IPS DF 6.9 (cell line): Measurements from ENCODE around the gene UBE2F.
"Not testable (repeated sequence)": the region's sequence is repeated elsewhere in the genome, so short reads cannot be mapped to it uniquely, and the experiment has no call there.

Experiments
- DNase-seq: peaks from one replicate; pipeline ENCODE4 v3.0.0-alpha.2; 2013; ENCODE audit warnings: low read depth, low spot score
- H3K27ac ChIP-seq: one replicate; pipeline ENCODE4 v1.5.1; 2013; ENCODE audit warnings: low read length, control low read depth
- H3K27me3 ChIP-seq: 2 replicates; pipeline ENCODE4 v1.6.1; 2013; ENCODE audit warnings: mild to moderate bottlenecking, low read length; ENCODE audit not compliant: control insufficient read depth, insufficient read depth
- H3K36me3 ChIP-seq: 2 replicates; pipeline ENCODE4 v1.6.1; 2013; ENCODE audit warnings: low read length; ENCODE audit not compliant: control insufficient read depth, insufficient read depth
- H3K4me1 ChIP-seq: 2 replicates; pipeline ENCODE4 v1.6.1; 2013; ENCODE audit warnings: low read length; ENCODE audit not compliant: control insufficient read depth, insufficient read depth
- H3K4me3 ChIP-seq: 2 replicates; pipeline ENCODE4 v1.5.1; 2013; ENCODE audit warnings: mild to moderate bottlenecking, low read length
- H3K9me3 ChIP-seq: 2 replicates; pipeline ENCODE4 v1.6.1; 2013; ENCODE audit warnings: low read length, inconsistent platforms; ENCODE audit not compliant: control insufficient read depth, insufficient read depth
- WGBS: extraction: QIAGEN DNeasy Blood & Tissue Kit; methylation state at CpG from one replicate; pipeline ENCODE4 v1.1.7; 2013; ENCODE audit warnings: mixed read lengths, missing lambda C conversion rate; ENCODE audit not compliant: insufficient read length, insufficient coverage; 5-methylcytosine and 5-hydroxymethylcytosine counted together

The UBE2F gene

DNA sequence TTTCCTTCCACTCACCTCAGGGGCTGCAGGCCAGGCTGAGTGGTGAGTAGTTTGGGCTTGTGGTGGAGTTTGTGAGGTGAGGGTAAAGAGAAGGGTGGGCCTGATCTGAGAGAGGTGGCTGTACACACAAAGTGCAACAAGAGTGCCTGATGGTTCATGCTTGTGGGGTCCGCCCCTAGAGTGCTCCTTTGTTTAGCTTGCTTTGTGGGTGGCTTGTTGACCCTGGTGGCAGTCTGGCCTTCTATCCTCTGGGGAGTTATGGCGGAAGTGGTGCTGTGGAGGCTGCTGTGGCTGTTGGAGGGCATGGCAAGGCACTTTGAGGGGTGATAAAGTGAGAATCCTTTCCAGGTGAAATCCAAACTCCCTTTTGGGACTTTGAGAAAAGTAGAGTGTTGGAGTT, 10.6 kb downstream of the UBE2F start:
- no peaks in the 10 kb centered on the region for H3K4me1 ChIP-seq
- WGBS = no CpG with 5 or more reads among the region's 2 CpGs
- no peak overlapping the region for H3K4me3 ChIP-seq
- no peaks in the 10 kb centered on the region for H3K9me3 ChIP-seq
- H3K36me3 ChIP-seq = no peaks in the 10 kb centered on the region; the same call in 1 of the 2 replicates
- DNase-seq = no peak
- no peaks in the 10 kb centered on the region for H3K27me3 ChIP-seq
- H3K27ac ChIP-seq = no peak overlapping the region

DNA sequence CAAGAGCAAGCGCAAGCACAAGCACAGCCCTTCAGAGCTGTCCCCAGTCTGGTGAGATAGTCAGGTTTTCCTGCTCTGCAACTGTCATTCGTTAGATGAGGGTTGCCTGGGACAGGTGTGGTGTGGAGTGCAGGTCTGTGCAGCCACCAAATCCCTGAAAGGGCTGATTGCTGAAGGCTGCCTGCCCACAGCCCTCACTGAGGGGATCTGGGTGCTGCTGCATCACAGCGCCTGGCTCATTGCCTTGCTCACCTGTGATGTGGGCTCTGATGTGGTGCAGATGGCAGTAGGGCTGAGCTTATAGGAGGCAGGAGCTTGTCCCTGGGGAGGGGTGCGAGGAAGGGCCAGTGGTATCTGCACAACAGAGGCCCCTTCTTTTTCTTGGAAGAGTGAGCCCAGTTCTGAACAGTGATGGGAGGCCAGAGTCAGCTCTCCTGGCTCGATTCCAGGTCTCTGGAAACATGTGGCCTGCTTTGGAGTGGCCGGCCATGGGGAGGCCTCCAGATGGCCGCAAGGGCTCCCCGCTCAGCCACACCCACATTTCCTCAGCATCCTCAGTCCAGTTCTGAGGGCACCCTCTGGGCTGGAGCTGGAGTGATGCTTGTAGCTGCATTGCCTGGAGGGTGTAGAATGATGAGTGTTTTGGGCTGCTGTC, 11.4 kb downstream of the UBE2F start:
- H3K36me3 ChIP-seq = no peaks in the 10 kb centered on the region; the same call in 1 of the 2 replicates
- DNase-seq = no peak
- H3K4me1 ChIP-seq = no peaks in the 10 kb centered on the region
- H3K27me3 ChIP-seq = no peaks in the 10 kb centered on the region
- WGBS = no CpG with 5 or more reads among the region's 8 CpGs
- H3K4me3 ChIP-seq = no peak overlapping the region
- no peak overlapping the region for H3K27ac ChIP-seq
- H3K9me3 ChIP-seq = no peaks in the 10 kb centered on the region

DNA sequence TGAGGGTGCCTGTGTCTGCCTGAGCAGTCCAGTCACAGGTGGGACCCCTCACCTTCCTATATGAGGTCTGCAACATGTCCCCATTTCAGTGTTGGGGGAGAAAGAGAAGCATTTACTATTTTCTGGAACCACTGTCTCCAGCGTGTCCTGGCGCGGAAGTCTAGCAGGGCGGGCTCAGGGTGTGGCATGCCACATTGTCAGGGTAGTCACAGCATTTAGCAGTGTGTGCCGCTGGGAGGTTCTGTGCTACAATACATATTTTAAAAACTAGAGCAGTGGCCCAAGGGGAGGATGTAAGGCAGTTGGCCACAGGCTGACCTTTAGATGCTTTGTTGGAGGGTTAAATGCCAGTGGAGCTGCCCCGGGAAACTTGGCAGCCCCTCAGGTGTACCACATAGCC, 12.5 kb downstream of the UBE2F start:
- no peaks in the 10 kb centered on the region for H3K27me3 ChIP-seq
- H3K4me1 ChIP-seq = no peaks in the 10 kb centered on the region

DNA sequence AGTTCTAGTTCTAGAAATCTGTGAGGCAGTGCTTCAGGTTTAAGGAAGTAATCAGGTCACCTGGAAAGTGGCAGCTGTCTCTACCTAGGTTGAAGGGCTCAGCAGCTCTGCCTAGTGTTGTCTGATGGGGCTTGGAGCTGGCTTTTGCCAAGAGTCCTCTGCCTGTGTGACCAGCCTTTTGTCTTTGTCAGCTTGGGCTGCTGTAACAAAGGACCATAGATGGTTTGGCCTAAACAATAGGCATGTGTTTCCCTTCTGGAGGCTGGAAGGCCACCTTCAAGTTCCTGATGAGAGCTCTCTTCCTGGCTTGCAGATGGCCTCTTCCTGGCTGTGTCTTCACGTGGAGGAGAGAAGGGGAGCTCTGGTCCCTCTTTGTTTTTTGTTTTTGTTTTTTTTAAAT, 13.3 kb downstream of the UBE2F start:
- Histone ChIP-seq H3K36me3 (no peaks in the 10 kb centered on the region; the same call in 1 of the 2 replicates), H3K4me3 (no peak overlapping the region), H3K4me1 (no peaks in the 10 kb centered on the region), H3K27ac (no peak overlapping the region), H3K27me3 (no peaks in the 10 kb centered on the region), H3K9me3 (no peaks in the 10 kb centered on the region)
- no peak for DNase-seq
- WGBS = no CpG with 5 or more reads among the region's 1 CpG

More for the DNA sequence above, 12.5 kb downstream of the UBE2F start:
- Histone ChIP-seq H3K36me3 (no peaks in the 10 kb centered on the region; the same call in 1 of the 2 replicates), H3K9me3 (no peaks in the 10 kb centered on the region), H3K27ac (no peak overlapping the region), H3K4me3 (no peak overlapping the region)
- no peak for DNase-seq
- WGBS = no CpG with 5 or more reads among the region's 6 CpGs

DNA sequence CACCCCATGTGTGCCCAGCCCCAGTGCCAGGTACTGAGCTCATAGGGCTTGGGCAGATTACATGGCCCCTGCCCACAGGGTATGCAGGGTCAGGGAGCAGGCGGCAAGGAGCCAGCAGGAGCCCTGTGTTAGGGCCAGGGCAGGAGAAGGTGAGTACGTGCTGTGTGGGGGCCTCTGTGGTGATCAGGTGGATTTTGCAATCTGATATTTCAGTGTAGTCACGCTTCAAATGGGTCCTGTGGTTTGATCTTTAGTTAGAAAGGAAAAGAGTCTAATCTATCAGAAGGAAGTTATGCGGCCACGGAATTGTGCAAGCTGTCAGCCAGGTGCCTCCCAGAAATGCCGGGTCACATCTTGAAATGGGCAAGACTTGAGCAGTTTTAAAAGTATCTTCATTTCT, 13.9 kb downstream of the UBE2F start:
- Histone ChIP-seq H3K27ac (no peak overlapping the region), H3K36me3 (no peaks in the 10 kb centered on the region), H3K27me3 (no peaks in the 10 kb centered on the region), H3K9me3 (no peaks in the 10 kb centered on the region), H3K4me3 (no peak overlapping the region), H3K4me1 (no peaks in the 10 kb centered on the region)
- no CpG with 5 or more reads among the region's 6 CpGs for WGBS
- DNase-seq = no peak

DNA sequence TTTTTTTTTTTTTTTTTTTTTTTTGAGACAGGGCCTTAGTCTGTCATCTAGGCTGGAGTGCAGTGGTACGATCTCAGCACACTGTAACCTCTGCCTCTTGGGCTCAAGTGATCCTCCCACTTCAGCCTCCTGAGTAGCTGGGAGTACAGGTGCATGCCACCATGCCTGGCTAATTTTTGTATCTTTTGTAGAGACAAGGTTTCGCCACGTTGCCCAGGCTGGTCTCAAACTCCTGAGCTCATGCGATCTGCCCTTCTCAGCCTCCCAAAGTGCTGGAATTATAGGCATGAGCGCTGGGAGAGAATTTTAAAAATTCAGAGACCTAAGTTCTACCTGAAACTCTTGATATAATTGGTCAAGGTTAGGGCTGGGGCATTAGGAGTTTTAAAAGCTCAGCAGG, 14.8 kb downstream of the UBE2F start:
- H3K27me3 ChIP-seq, H3K9me3 ChIP-seq, H3K4me3 ChIP-seq, H3K27ac ChIP-seq, DNase-seq, H3K4me1 ChIP-seq, H3K36me3 ChIP-seq: not testable (repeated sequence)
- no CpG with 5 or more reads among the region's 5 CpGs for WGBS

DNA sequence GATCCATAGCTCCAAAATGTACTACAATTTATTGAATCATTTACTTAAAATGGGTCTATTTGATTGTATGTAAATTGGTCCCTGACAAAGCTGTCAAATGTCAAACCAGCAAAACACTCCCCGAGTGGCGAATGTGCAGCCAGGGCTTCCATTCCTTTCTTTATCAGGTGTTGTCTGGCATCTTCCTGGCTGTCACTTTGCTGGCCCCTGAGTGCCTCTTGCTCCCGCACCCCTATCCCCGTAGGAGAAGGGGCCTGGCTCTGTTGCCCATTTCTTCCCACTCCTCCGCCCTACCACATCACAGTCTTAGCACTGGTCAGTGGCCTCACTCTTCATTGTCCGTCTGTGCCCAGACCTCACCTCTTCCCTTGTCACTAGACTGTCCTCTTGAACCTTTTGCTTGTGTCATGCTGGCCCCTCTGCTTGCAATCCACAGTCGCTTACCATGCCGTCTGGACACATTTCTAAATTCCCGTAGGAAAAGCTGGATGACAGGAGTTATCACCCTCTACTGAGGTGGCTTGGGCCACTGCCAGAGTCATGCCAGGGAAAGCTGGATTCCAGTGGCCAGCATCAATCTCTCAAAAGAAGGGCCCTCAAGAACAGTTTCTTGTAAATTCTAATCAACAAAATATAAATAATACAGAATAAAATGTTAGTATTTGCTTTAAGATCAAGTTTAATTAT, 15.4 kb downstream of the UBE2F start:
- H3K27me3 ChIP-seq = no peaks in the 10 kb centered on the region
- H3K36me3 ChIP-seq = no peaks in the 10 kb centered on the region
- WGBS = no CpG with 5 or more reads among the region's 9 CpGs
- no peak overlapping the region for H3K4me3 ChIP-seq
- H3K27ac ChIP-seq = no peak overlapping the region
- H3K9me3 ChIP-seq = no peaks in the 10 kb centered on the region
- DNase-seq = no peak
- H3K4me1 ChIP-seq = no peaks in the 10 kb centered on the region

DNA sequence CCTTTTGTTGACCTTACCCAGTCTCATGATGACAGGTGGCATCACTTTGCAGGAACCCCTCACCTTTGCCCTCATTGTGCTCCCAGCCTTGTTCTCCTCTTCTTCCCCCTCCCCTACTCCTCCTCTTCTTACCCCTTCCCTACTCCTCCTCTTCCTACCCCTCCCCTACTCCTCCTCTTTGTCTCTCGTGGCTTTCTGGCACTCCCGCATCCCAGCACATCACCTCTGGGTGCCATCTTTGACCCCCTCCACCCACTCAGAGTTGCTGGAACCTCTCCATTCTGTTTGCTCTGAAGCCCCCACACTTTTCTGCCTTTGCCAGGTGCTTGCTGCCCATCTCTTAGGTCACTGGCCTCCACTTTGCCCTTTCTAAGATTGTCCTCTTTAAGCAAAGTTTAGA, 17.1 kb downstream of the UBE2F start:
- Histone ChIP-seq H3K27ac (no peak overlapping the region), H3K36me3 (no peaks in the 10 kb centered on the region)
- no peak for DNase-seq

DNA sequence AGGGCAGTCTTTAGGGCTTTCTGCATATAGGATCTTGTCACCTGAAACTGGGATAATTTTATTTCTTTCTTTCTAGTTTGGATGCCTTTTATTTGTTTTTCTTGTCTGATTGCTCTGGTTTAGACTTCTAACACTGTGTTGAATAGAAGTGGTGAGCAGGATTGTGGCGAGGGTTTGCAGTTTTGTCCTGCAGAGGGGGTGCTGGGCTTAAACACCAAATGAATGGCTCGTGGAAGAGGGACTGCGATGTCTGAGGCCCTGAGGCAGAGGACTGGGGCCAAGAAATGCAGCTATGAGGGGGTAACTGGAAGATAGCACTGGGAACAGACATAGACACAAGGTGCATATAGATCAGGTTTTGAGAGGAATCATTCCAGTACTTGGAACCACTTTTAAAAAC, 20.5 kb downstream of the UBE2F start:
- no peak for DNase-seq
- H3K36me3 ChIP-seq = no peaks in the 10 kb centered on the region
- H3K4me3 ChIP-seq = no peak overlapping the region
- H3K27ac ChIP-seq = no peak overlapping the region
- no CpG with 5 or more reads among the region's 3 CpGs for WGBS
- no peaks in the 10 kb centered on the region for H3K4me1 ChIP-seq
- no peaks in the 10 kb centered on the region for H3K27me3 ChIP-seq
- no peaks in the 10 kb centered on the region for H3K9me3 ChIP-seq

More for the DNA sequence above, 17.1 kb downstream of the UBE2F start:
- H3K4me1 ChIP-seq = no peaks in the 10 kb centered on the region
- no peaks in the 10 kb centered on the region for H3K9me3 ChIP-seq
- WGBS = 100% methylated on average over 1 of the region's 2 CpGs
- H3K4me3 ChIP-seq = no peak overlapping the region
- no peaks in the 10 kb centered on the region for H3K27me3 ChIP-seq

DNA sequence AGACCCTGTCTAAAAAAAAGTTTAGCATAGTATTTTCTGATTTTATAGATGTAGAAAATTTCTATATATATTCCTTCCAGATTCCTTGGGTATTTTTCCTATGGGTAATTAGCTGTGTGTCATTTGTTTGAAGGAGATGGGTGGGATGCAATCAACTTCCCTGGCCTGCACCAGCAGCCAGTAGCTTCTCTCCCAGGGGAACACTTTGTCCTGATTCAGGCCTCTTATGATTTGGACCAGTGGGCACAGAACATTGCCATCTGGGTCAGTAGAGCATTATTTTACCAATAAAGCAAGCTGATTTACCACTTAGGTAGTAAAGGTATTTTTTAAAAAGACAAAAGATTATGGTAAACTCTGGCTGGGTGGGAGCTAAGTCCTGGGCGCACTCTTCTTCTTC, 26.9 kb downstream of the UBE2F start:
- no peak overlapping the region for H3K27ac ChIP-seq
- no peaks in the 10 kb centered on the region for H3K9me3 ChIP-seq
- no peaks in the 10 kb centered on the region for H3K4me1 ChIP-seq
- no peaks in the 10 kb centered on the region for H3K36me3 ChIP-seq
- no peak overlapping the region for H3K4me3 ChIP-seq
- no peaks in the 10 kb centered on the region for H3K27me3 ChIP-seq
- no peak for DNase-seq
- WGBS = no CpG with 5 or more reads among the region's 1 CpG

DNA sequence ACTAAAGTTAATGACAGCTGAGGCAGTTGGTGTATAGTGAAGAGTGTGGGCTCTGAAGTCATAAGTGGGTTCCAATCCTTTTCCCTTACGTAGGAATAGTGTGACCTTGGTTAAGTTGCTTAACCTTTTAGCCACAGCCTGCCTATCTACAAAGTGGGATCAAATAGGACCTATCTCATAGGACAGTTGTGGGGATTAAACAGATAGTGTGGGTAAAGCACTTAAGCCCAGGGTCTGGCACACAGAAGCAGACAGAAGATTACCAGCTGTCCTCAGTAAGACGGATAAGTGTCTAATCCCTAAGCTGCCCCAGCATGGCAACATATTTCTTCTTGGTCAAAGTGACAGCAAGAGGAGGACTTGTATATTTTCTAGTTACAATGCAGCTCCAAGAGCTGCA, 28.2 kb downstream of the UBE2F start:
- WGBS = no CpG with 5 or more reads among the region's 2 CpGs

More for the DNA sequence above, 28.2 kb downstream of the UBE2F start:
- no peaks in the 10 kb centered on the region for H3K27me3 ChIP-seq
- H3K4me1 ChIP-seq = no peaks in the 10 kb centered on the region
- DNase-seq = no peak
- H3K27ac ChIP-seq = no peak overlapping the region
- no peaks in the 10 kb centered on the region for H3K9me3 ChIP-seq
- no peak overlapping the region for H3K4me3 ChIP-seq
- no peaks in the 10 kb centered on the region for H3K36me3 ChIP-seq
